Rectal smooth muscle tissue (tissue), 1 donor: ENCODE data around the gene ULK4.
"Not testable (repeated sequence)": the region's sequence is repeated elsewhere in the genome, so short reads cannot be mapped to it uniquely, and the experiment has no call there.

ENCODE experiments used
- H3K27ac ChIP-seq: one replicate; pipeline ENCODE4 v1.7.0; 2013; ENCODE audit warnings: low read depth, low read length, inconsistent platforms
- H3K27me3 ChIP-seq: one replicate; pipeline ENCODE4 v1.7.0; 2013; ENCODE audit warnings: low read length; ENCODE audit not compliant: control insufficient read depth, insufficient read depth
- H3K36me3 ChIP-seq: one replicate; pipeline ENCODE4 v1.7.0; 2013; ENCODE audit warnings: low read length; ENCODE audit not compliant: control insufficient read depth, insufficient read depth
- H3K4me1 ChIP-seq: one replicate; pipeline ENCODE4 v1.7.0; 2013; ENCODE audit warnings: low read length; ENCODE audit not compliant: control insufficient read depth, insufficient read depth
- H3K4me3 ChIP-seq: one replicate; pipeline ENCODE4 v1.7.0; 2013; ENCODE audit warnings: low read length
- H3K9ac ChIP-seq: one replicate; pipeline ENCODE4 v1.7.0; 2013; ENCODE audit warnings: low read length

ULK4 gene

GRCh38 chr3:41888368-41889076, 73.4 kb downstream of the ULK4 start:
- H3K4me3 ChIP-seq = no peak overlapping the region
- no peaks in the 10 kb centered on the region for H3K36me3 ChIP-seq
- H3K27ac ChIP-seq = no peak overlapping the region
- H3K27me3 ChIP-seq = no peaks in the 10 kb centered on the region
- no peak overlapping the region for H3K9ac ChIP-seq
- no peaks in the 10 kb centered on the region for H3K4me1 ChIP-seq

GRCh38 chr3:41882956-41883355, 78.9 kb downstream of the ULK4 start:
- Histone ChIP-seq H3K27me3 (no peaks in the 10 kb centered on the region), H3K9ac (no peak overlapping the region), H3K4me1 (no peaks in the 10 kb centered on the region), H3K36me3 (no peaks in the 10 kb centered on the region), H3K27ac (no peak overlapping the region), H3K4me3 (no peak overlapping the region)

- Histone ChIP-seq H3K36me3 (no peaks in the 10 kb centered on the region), H3K27me3 (no peaks in the 10 kb centered on the region), H3K4me3 (no peak overlapping the region), H3K27ac (no peak overlapping the region), H3K4me1 (peaks cover 2% of the 10 kb centered on the region), H3K9ac (no peak overlapping the region)
Observed at GRCh38 chr3:41881233-41881821, 80.6 kb downstream of the ULK4 start.

GRCh38 chr3:41880387-41880786, 81.5 kb downstream of the ULK4 start:
- no peak overlapping the region for H3K27ac ChIP-seq
- no peaks in the 10 kb centered on the region for H3K36me3 ChIP-seq
- peaks cover 3% of the 10 kb centered on the region for H3K4me1 ChIP-seq
- no peaks in the 10 kb centered on the region for H3K27me3 ChIP-seq
- no peak overlapping the region for H3K4me3 ChIP-seq
- H3K9ac ChIP-seq = no peak overlapping the region

GRCh38 chr3:41877741-41878140, 84.2 kb downstream of the ULK4 start:
- not testable (repeated sequence) for H3K4me1 ChIP-seq, H3K9ac ChIP-seq, H3K27me3 ChIP-seq, H3K4me3 ChIP-seq, H3K27ac ChIP-seq, H3K36me3 ChIP-seq

GRCh38 chr3:41874022-41874421, 87.9 kb downstream of the ULK4 start:
- no peaks in the 10 kb centered on the region for H3K27me3 ChIP-seq
- no peak overlapping the region for H3K4me3 ChIP-seq
- peaks cover 3% of the 10 kb centered on the region for H3K4me1 ChIP-seq
- no peaks in the 10 kb centered on the region for H3K36me3 ChIP-seq
- no peak overlapping the region for H3K9ac ChIP-seq
- no peak overlapping the region for H3K27ac ChIP-seq

- Histone ChIP-seq H3K4me1 (peaks cover 3% of the 10 kb centered on the region), H3K36me3 (no peaks in the 10 kb centered on the region), H3K27ac (no peak overlapping the region), H3K4me3 (no peak overlapping the region), H3K9ac (no peak overlapping the region), H3K27me3 (no peaks in the 10 kb centered on the region)
Observed at GRCh38 chr3:41872157-41872556, 89.7 kb downstream of the ULK4 start.

GRCh38 chr3:41867533-41867932, 94.4 kb downstream of the ULK4 start:
- H3K4me1 ChIP-seq = no peaks in the 10 kb centered on the region
- no peaks in the 10 kb centered on the region for H3K36me3 ChIP-seq
- H3K4me3 ChIP-seq = no peak overlapping the region
- no peak overlapping the region for H3K27ac ChIP-seq
- H3K9ac ChIP-seq = no peak overlapping the region
- no peaks in the 10 kb centered on the region for H3K27me3 ChIP-seq

- H3K36me3 ChIP-seq = no peaks in the 10 kb centered on the region
- no peaks in the 10 kb centered on the region for H3K4me1 ChIP-seq
- no peaks in the 10 kb centered on the region for H3K27me3 ChIP-seq
- H3K27ac ChIP-seq = no peak overlapping the region
- H3K9ac ChIP-seq = no peak overlapping the region
- no peak overlapping the region for H3K4me3 ChIP-seq
Observed at GRCh38 chr3:41866298-41866697, 95.6 kb downstream of the ULK4 start.

- Histone ChIP-seq H3K4me3 (no peak overlapping the region), H3K9ac (no peak overlapping the region), H3K27me3 (no peaks in the 10 kb centered on the region), H3K36me3 (no peaks in the 10 kb centered on the region), H3K4me1 (no peaks in the 10 kb centered on the region), H3K27ac (no peak overlapping the region)
Observed at GRCh38 chr3:41863024-41863423, 98.9 kb downstream of the ULK4 start.

GRCh38 chr3:41860489-41860888, 101.4 kb downstream of the ULK4 start:
- not testable (repeated sequence) for H3K4me1 ChIP-seq, H3K27ac ChIP-seq, H3K9ac ChIP-seq, H3K4me3 ChIP-seq, H3K36me3 ChIP-seq, H3K27me3 ChIP-seq

- Histone ChIP-seq H3K27ac (no peak overlapping the region), H3K36me3 (no peaks in the 10 kb centered on the region), H3K27me3 (no peaks in the 10 kb centered on the region), H3K4me1 (no peaks in the 10 kb centered on the region), H3K9ac (no peak overlapping the region), H3K4me3 (no peak overlapping the region)
Observed at GRCh38 chr3:41854956-41855355, 106.9 kb downstream of the ULK4 start.

- Histone ChIP-seq H3K4me3 (no peak overlapping the region), H3K27me3 (no peaks in the 10 kb centered on the region), H3K27ac (no peak overlapping the region), H3K36me3 (no peaks in the 10 kb centered on the region), H3K4me1 (no peaks in the 10 kb centered on the region), H3K9ac (no peak overlapping the region)
Observed at GRCh38 chr3:41853540-41854196, 108.2 kb downstream of the ULK4 start.
